ENCODE measurements around the gene ULBP1. TPM values are rescaled to one million over a fixed set of nuclear protein-coding genes. Genes with fewer than 3 reads are reported as not detected.

Gene ULBP1
- total RNA-seq, 1 experiment from 2014 or later, result 1.6 TPM

- TF ChIP-seq CTCF (conservative IDR thresholded peaks at IDR 0.05), result peak; percentile 83
- Histone ChIP-seq H3K23ac (ENCODE audit: insufficient read length, low read depth, low read length) (no peak overlapping the region), H3K18ac (ENCODE audit: insufficient read length, low read depth, low read length) (no peak overlapping the region), H3K9ac (ENCODE audit: extremely low read depth, insufficient read length, low read length) (no peak overlapping the region), H3T11ph (ENCODE audit: low read length) (no peak overlapping the region), H3K56ac (ENCODE audit: insufficient read length, low read depth, low read length) (no peak overlapping the region), H2BK120ac (ENCODE audit: low read depth, low read length, poor library complexity, severe bottlenecking) (no peak overlapping the region), H2BK5ac (ENCODE audit: insufficient read length, low read length) (no peak overlapping the region), H3K14ac (ENCODE audit: insufficient read depth, low read length) (no peak overlapping the region), H4K8ac (replicated peaks; ENCODE audit: insufficient read length, low read depth, low read length) (no peak overlapping the region), H3K27me3 (ENCODE audit: insufficient read depth, low read length) (peaks cover 44% of the 10 kb centered on the region), H4K91ac (ENCODE audit: insufficient read length, low read depth, low read length) (no peak overlapping the region), H2AFZ (ENCODE audit: low read length) (no peak overlapping the region), H3K27ac (ENCODE audit: insufficient read length, low read depth, low read length) (no peak overlapping the region), H3K9me3 (ENCODE audit: control insufficient read depth, low read depth, low read length) (no peaks in the 10 kb centered on the region), H2BK12ac (ENCODE audit: insufficient read length, low read depth, low read length) (no peak overlapping the region), H3K23me2 (ENCODE audit: insufficient read length, low read depth, low read length, poor library complexity, severe bottlenecking) (peaks cover 6% of the 10 kb centered on the region), H2BK15ac (ENCODE audit: low read depth, low read length) (no peak overlapping the region), H4K5ac (ENCODE audit: insufficient read length, low read depth, low read length) (no peak overlapping the region), H3K4ac (ENCODE audit: low read depth, low read length) (no peak overlapping the region), H3K79me1 (ENCODE audit: insufficient read depth, low read depth, low read length, poor library complexity, severe bottlenecking) (no peaks in the 10 kb centered on the region), H2BK20ac (ENCODE audit: low read depth, low read length, poor library complexity, severe bottlenecking) (no peak overlapping the region), H2AK5ac (ENCODE audit: insufficient read length, low read length) (no peak overlapping the region), H3K4me1 (ENCODE audit: insufficient read depth, low read length) (no peaks in the 10 kb centered on the region), H4K20me1 (ENCODE audit: control insufficient read depth, insufficient read depth, insufficient read length) (no peaks in the 10 kb centered on the region), H3K79me2 (ENCODE audit: insufficient read depth, low read length) (no peaks in the 10 kb centered on the region), H3K4me2 (ENCODE audit: insufficient read depth, insufficient read length, low read length) (no peak overlapping the region)
- Mint-ChIP-seq H3K27ac (no peak overlapping the region), H3K4me1 (peaks cover 6 to 8% of the 10 kb centered on the region in 2 experiments), H3K4me3 (no peak overlapping the region), H3K27me3 (ENCODE audit: low read depth) (peaks cover 97% of the 10 kb centered on the region), H3K36me3 (ENCODE audit: insufficient read depth in 1 of 3, low read depth in 3 of 3) (peaks cover 0 to 4% (median 3%) of the 10 kb centered on the region in 3 experiments; a peak in 3 of 7 replicates), H3K9me3 (peaks cover 0 to 5% of the 10 kb centered on the region in 2 experiments; a peak in 1 of 5 replicates)
- no CpG with 5 or more reads among the region's 11 CpGs for WGBS (ENCODE audit: extremely low coverage, insufficient read length, low lambda C conversion rate)
- DNase-seq, result no peak
Observed at GRCh38 chr6:149934249-149935156, 29.2 kb upstream of the ULBP1 start.

Measured in H9 (cell line).